ENCODE measurements around the gene RABL6.
A peak's percentile ranks its signal among the peaks of the same experiment; 100 is the strongest.

The RABL6 gene

GRCh38 chr9:136849038-136849959 lies 41.6 kb downstream of the RABL6 start, which contains the start of gene PHPT1:
PHPT1 (plus strand) TSS chr9:136849409; CDS start chr9:136849431, 22 bp downstream.
- DNase-seq: peak; percentile 98

DNA sequence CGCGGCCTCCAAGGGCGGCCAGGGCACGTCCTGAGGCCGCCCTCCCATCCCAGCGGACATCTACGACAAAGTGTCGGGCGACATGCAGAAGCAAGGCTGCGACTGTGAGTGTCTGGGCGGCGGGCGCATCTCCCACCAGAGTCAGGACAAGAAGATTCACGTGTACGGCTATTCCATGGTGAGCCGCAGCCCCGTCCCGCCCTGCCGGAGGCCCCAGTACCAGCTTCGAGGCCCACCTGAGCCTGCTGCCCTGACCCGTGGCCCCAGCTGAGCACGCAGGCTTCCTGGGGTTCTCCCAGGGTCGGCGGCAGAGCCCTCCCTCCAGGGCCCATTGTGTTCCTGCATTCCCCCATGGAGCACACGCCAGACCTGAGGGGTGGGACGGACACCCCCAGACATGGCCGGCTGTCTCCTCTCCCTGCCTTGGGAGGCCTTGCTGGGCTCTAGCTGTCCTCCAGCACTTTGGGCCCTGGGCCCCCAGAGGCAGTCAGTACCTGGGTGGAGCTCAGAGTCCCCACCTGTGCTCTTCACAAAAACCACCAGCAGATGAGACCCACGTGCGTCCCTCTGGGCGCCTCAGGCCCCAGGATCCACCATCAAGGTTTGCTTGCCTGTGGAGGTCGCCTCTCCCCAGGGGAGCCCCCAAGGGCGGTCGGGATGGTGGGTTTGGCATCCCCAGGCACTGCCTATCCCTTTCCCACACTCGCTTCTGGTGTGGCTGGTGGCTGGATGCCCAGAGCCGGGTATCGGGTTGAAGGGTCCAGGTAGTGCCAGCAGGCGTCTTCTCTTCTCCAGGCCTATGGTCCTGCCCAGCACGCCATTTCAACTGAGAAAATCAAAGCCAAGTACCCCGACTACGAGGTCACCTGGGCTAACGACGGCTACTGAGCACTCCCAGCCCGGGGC lies 42.5 kb downstream of the RABL6 start:
- no peak for DNase-seq

DNA sequence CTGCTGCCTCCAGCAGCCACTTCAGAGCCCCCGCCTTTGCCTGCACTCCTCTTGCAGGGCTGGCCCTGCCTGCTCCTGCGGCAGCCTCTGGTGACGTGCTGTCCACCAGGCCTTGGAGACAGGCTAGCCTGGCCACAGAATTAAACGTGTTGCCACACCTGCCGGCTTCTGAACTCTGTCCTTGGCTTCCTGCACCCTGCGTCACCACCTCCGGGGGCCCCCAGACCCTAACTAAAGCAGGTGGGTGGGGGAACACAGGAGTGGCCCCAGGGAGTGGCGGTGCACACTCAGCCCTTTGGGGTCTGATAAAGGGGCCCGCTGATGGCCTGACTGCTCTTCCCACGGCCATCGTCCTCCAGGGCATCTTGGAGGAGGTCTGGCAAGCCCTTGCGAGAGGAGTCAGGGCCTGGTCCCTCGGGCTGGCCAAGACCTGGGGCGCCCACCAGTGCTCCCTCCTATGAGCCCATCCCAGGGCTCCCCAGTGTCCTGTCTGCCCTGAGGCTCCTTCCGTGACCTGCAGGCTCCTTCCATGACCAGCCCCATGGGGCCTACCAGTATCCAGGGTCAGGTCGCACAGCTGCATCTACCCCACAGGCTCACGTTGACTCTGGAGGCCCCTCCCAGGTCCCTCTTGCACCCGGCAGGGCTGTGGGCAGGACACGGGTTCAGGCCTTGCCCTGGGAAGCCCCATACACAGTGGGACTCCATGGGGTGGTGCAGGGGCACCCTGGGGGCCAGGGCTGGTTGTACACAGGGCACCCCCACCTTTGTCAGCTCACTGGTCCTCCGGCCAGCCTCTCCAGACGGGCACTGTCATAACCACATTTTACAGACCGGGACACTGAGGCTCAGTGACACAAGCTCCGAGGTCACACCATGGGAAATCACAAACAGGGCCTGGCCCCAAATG lies 43.4 kb downstream of the RABL6 start:
- DNase-seq: no peak

DNA sequence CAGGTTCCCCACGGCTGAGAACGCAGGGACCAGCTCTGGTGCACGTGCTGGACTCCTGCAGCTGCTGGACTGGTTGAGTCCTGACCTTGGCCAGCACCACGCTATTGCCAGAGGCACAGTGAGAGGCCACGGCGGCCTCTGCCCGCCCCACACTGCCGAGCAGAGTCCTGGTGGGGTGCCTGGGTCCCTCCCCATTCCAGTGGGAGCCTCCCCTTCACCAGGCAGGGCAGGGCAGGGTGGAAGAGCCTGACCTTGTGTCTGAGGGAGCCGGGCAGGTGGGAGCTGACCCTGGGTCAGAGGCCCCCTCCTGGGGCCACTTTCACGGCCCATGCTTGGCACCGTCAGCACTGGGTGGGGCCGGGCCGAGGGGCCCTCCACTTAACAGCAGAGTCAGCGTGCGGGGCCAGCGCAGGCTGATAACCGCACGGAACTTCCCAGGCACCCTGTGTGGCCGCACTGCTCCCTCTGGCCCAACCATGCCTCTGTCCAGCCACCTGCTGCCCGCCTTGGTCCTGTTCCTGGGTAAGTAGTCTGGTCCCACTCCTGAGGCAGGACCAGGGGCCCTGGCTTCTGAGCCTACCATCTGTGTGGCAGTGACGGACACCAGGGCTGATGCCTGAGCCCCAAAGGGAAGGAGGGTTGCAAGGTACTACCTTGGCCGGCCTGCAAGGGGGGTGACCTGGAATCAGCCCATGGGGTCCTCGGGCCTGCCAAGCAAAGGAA lies 44.4 kb downstream of the RABL6 start, which contains the start of gene MAMDC4:
Gene MAMDC4 (plus strand): TSS at position 406 of the 723 bp plus-strand sequence. CDS start 71 bp downstream, at position 477.
- DNase-seq: no peak

- no peak for DNase-seq
These were observed 45.2 kb downstream of the RABL6 start for GRCh38 chr9:136852664-136853595.

DNA sequence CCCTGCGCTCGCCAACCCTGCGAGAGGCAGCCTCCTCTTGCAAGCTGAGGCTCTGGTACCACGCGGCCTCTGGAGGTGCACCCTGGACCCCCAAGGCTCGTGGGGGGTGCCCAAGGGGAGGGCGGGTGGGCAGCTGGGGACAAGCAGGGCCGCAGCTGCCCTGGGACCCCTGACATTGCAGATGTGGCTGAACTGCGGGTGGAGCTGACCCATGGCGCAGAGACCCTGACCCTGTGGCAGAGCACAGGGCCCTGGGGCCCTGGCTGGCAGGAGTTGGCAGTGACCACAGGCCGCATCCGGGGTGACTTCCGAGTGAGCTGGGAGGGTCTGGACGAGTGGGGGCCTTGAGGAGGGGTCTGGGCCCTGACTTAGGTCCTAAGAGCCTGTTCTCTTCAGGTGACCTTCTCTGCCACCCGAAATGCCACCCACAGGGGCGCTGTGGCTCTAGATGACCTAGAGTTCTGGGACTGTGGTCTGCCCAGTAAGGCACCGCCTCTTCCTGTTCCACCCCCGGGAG lies 45.9 kb downstream of the RABL6 start:
- DNase-seq: no peak

GRCh38 chr9:136854113-136854841 lies 46.5 kb downstream of the RABL6 start:
- no peak for DNase-seq

GRCh38 chr9:136854842-136855460 lies 47.2 kb downstream of the RABL6 start:
- DNase-seq: no peak

DNA sequence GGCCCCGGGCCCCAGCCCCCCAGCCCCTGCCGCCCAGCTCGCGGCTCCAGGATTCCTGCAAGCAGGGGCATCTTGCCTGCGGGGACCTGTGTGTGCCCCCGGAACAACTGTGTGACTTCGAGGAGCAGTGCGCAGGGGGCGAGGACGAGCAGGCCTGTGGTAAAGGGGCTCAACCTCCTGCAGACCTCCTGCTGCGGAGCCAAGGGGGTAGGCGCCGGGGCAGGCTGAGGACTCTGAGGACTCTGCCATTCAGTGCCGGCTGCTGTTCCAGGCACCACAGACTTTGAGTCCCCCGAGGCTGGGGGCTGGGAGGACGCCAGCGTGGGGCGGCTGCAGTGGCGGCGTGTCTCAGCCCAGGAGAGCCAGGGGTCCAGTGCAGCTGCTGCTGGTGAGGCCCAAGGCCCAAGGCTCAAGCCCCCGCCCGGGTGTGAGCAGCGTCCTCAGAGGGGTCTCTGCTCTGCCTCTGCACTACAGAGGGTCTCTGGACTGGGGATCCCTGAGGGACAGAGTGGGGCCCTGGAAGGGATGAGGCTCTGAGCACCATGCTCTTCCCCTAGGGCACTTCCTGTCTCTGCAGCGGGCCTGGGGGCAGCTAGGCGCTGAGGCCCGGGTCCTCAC lies 47.8 kb downstream of the RABL6 start:
- DNase-seq: no peak

- no peak for DNase-seq
These were observed 48.3 kb downstream of the RABL6 start for GRCh38 chr9:136856079-136856476.

- DNase-seq: no peak
These were observed 48.9 kb downstream of the RABL6 start for GRCh38 chr9:136856541-136857141.

DNA sequence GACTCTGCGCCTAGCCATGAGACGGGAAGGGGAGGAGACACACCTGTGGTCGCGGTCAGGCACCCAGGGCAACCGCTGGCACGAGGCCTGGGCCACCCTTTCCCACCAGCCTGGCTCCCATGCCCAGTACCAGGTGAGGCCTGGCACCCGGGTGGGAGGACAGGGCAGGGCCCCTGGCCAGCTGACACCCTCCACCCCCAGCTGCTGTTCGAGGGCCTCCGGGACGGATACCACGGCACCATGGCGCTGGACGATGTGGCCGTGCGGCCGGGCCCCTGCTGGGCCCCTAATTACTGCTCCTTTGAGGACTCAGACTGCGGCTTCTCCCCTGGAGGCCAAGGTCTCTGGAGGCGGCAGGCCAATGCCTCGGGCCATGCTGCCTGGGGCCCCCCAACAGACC lies 49.4 kb downstream of the RABL6 start:
- DNase-seq: no peak

DNA sequence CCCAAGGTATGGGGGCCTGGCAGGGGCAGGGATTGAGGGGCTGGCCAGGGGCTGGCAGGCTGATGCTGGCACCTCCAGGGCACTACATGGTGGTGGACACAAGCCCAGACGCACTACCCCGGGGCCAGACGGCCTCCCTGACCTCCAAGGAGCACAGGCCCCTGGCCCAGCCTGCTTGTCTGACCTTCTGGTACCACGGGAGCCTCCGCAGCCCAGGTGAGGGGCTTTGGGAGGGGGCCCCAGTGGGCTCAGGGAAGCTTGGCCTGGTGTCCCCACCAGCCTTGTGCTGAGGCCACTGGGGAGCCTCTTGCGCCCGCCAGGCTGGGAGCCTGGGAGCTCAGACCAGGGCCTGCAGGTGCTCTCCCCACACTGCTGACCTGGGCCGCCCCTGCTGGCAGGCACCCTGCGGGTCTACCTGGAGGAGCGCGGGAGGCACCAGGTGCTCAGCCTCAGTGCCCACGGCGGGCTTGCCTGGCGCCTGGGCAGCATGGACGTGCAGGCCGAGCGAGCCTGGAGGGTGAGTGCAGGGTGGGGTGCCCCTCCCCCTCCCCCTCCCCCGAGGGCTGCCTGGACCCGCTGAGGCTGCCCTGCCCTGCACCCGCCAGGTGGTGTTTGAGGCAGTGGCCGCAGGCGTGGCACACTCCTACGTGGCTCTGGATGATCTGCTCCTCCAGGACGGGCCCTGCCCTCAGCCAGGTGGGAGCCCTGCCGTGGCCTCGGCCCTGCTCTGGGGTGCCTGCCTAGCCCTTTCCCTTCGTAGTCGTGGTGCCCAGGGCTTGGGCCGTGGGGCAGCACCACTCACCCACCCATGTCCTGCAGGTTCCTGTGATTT lies 50.0 kb downstream of the RABL6 start:
- no peak for DNase-seq

GRCh38 chr9:136858452-136858843 lies 50.7 kb downstream of the RABL6 start:
- no peak for DNase-seq

- no peak for DNase-seq
These were observed 51.4 kb downstream of the RABL6 start for GRCh38 chr9:136858844-136859757.

DNA sequence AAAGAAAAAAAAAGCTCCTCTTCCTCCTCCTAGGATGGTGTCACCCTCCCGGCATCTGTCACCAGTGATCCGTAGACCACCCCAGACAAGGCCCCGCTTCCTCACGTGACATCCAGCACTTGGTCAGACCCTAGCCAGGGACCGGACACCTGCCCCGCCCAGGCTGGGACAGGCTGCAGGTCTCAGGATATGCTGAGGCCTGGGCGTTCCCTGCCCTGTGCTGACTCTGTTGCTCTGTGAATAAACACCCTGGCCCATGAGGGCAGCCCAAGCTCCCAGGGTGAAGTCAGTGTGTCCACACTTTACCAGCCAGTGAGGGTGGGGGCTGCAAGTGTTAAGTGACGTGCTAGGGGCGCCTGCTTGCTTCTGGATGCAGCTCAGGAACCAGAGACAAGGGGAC lies 52.8 kb downstream of the RABL6 start:
- DNase-seq: no peak
